AG04450 (cell line): ENCODE data around the gene MSH5. TPM values are rescaled to one million over a fixed set of nuclear protein-coding genes. Genes with fewer than 3 reads are reported as not detected.

ENCODE experiments used
- CTCF ChIA-PET: fragments of 300-600, 350-600 bp; formaldehyde crosslinking; extraction: SDS; loops from one replicate; lab custom pipeline; 2022; ENCODE audit warnings: antibody characterized with exemption, inconsistent platforms; lab: Charles Lee
- POLR2A ChIA-PET: fragments of 350-600 bp; formaldehyde crosslinking; extraction: SDS; loops from one replicate; lab custom pipeline; 2021; ENCODE audit warnings: antibody characterized with exemption, inconsistent platforms; lab: Yijun Ruan, JAX
- DNase-seq: peaks from one replicate; pipeline ENCODE4 v3.0.0-alpha.2; 2011; ENCODE audit warnings: low read depth, low spot score
- H3K27ac ChIP-seq: one replicate; pipeline ENCODE4 v1.5.1; 2012; ENCODE audit warnings: low read depth, low read length, control low read depth
- H3K27me3 ChIP-seq: one replicate; pipeline ENCODE4 v1.6.0; 2012; ENCODE audit warnings: low read length; ENCODE audit not compliant: control insufficient read depth, insufficient read depth
- H3K4me3 ChIP-seq: 2 replicates; pipeline ENCODE4 v1.5.1; 2011; ENCODE audit warnings: mild to moderate bottlenecking, low read depth, low read length, control low read depth
- H3K9me3 ChIP-seq: 2 replicates; pipeline ENCODE4 v1.5.1; 2012; ENCODE audit warnings: low read length; ENCODE audit not compliant: control insufficient read depth, insufficient read depth
- CTCF ChIP-seq: IDR thresholded peaks from 2 replicates; pipeline ENCODE4 v1.5.1; 2011; ENCODE audit warnings: low read depth, low read length, control low read depth, inconsistent platforms
- polyA plus RNA-seq: library from polyadenylated mRNA; depleted of rRNA; stranded (reverse); fragments of >200 nt; gene quantifications from 2 replicates; pipeline ENCODE4 v1.2.3, GENCODE V29; 2011

The MSH5 gene
- polyA plus RNA-seq, 1 experiment = 6.4 TPM

GRCh38 chr6:31765559-31765909 is 25.7 kb downstream of the MSH5 start:
- ChIA-PET POLR2A (no interaction called here), CTCF (interaction anchor here (1.1 kb wide), 1 partner anchor 26 kb away, joined by 3 read pairs; no protein-coding TSS in a partner anchor)
- Histone ChIP-seq H3K4me3 (no peak overlapping the region), H3K27me3 (no peaks in the 10 kb centered on the region), H3K27ac (no peak overlapping the region), H3K9me3 (no peaks in the 10 kb centered on the region; the same call in 1 of the 2 replicates)
- DNase-seq = no peak
- no peak for TF ChIP-seq CTCF

GRCh38 chr6:31765910-31766794 is 26.3 kb downstream of the MSH5 start:
- H3K4me3 ChIP-seq = peak overlapping the region; percentile 50
- ChIA-PET POLR2A (interaction anchor here (0.6 to 1.0 kb wide), 2 partner anchors 56 to 61 kb away, joined by 3 to 4 read pairs; partner anchors contain the start of gene HSPA1B), CTCF (interaction anchor here (0.9 to 1.1 kb wide), 2 partner anchors 25 to 30 kb away, joined by 3 read pairs; no protein-coding TSS in a partner anchor)
- TF ChIP-seq CTCF = no peak
- no peaks in the 10 kb centered on the region; the same call in 1 of the 2 replicates for H3K9me3 ChIP-seq
- DNase-seq = no peak
- no peaks in the 10 kb centered on the region for H3K27me3 ChIP-seq
- no peak overlapping the region for H3K27ac ChIP-seq

- TF ChIP-seq CTCF = no peak
- CTCF ChIA-PET = no interaction called here
- Histone ChIP-seq H3K27ac (no peak overlapping the region), H3K4me3 (no peak overlapping the region), H3K9me3 (no peaks in the 10 kb centered on the region; the same call in 1 of the 2 replicates), H3K27me3 (no peaks in the 10 kb centered on the region)
- DNase-seq = no peak
- POLR2A ChIA-PET = interaction anchor here (1.0 kb wide), 1 partner anchor 55 kb away, joined by 3 read pairs; no protein-coding TSS in a partner anchor
Measured at GRCh38 chr6:31767096-31767645, 27.4 kb downstream of the MSH5 start.

GRCh38 chr6:31768363-31769257 is 28.8 kb downstream of the MSH5 start:
- H3K27ac ChIP-seq = no peak overlapping the region
- no peaks in the 10 kb centered on the region for H3K27me3 ChIP-seq
- POLR2A ChIA-PET = interaction anchor here (0.5 to 1.4 kb wide), 2 partner anchors 59 to 94 kb away, joined by 3 read pairs; partner anchors contain the start of gene HSPA1B
- CTCF ChIA-PET = interaction anchor here (0.9 to 2.3 kb wide), 7 partner anchors 10 to 87 kb away, joined by 4 to 20 read pairs (median 7); partner anchors contain the start of genes LY6G5C and MSH5
- TF ChIP-seq CTCF = no peak
- no peaks in the 10 kb centered on the region; the same call in 1 of the 2 replicates for H3K9me3 ChIP-seq
- no peak overlapping the region for H3K4me3 ChIP-seq
- DNase-seq = no peak
